GM12878 (cell line): ENCODE results near the gene VIT. TPM values are rescaled to one million over a fixed set of nuclear protein-coding genes. Genes with fewer than 3 reads are reported as not detected.

Experiments
- ATAC-seq: fragments of 200-7000 bp; cut with Tn5 transposase; 3 replicates; pipeline ENCODE4 v1.9.1; 2020; ENCODE audit warnings: mild to moderate bottlenecking, moderate library complexity
- BruUV-seq: library from RNA; stranded (reverse); fragments of 400-500 nt; replicated peaks from 2 replicates; lab custom pipeline; 2021; lab: Mats Ljungman, UMichigan
- CTCF ChIA-PET: fragments of 300-600 bp; sonication (Branson Sonifier 250); formaldehyde crosslinking; extraction: SDS; loops from one replicate; lab custom pipeline; 2021; ENCODE audit warnings: inconsistent platforms; lab: Yijun Ruan, JAX
- POLR2A ChIA-PET: fragments of 350-600 bp; formaldehyde crosslinking; extraction: SDS; loops from one replicate; lab custom pipeline; 2021; ENCODE audit warnings: inconsistent platforms; lab: Charles Lee
- RAD21 ChIA-PET: fragments of 300-600 bp; sonication (Branson Sonifier 250); formaldehyde crosslinking; loops from one replicate; lab custom pipeline; 2023; ENCODE audit warnings: antibody characterized with exemption; ENCODE audit not compliant: unreplicated experiment; lab: Charles Lee
- SMC1A ChIA-PET: fragments of 300-600 bp; sonication (Branson Sonifier 250); formaldehyde crosslinking; loops from one replicate; lab custom pipeline; 2023; ENCODE audit not compliant: unreplicated experiment, uncharacterized antibody; lab: Charles Lee
- DNase-seq: peaks from one replicate; pipeline ENCODE4 v3.0.0-alpha.2; 2011; ENCODE audit warnings: low read depth, low spot score
- FAIRE-seq: peaks from 3 replicates; lab custom pipeline; 2011; peaks lifted over from hg19 to GRCh38; lab: Jason Lieb, UNC
- H2AFZ ChIP-seq: 2 replicates; pipeline ENCODE4 v1.6.0; 2011; ENCODE audit warnings: low read depth, low read length, control low read depth; ENCODE audit not compliant: control insufficient read depth
- H3K27ac ChIP-seq: 2 replicates; pipeline ENCODE4 v1.5.1; 2011; ENCODE audit warnings: control low read depth; ENCODE audit not compliant: control insufficient read depth, insufficient read depth
- H3K27me3 ChIP-seq, 2 experiments: replicated peaks in 1 of 2; 2 replicates each; pipeline versions ENCODE4 v1.6.0 to v1.6.1; 2011; ENCODE audit warnings: low read length in 1 of 2; ENCODE audit not compliant: control insufficient read depth in 2 of 2, insufficient read depth in 2 of 2
- H3K36me3 ChIP-seq, 2 experiments: 2 replicates each; pipeline ENCODE4 v1.5.1; 2011; ENCODE audit warnings: low read length in 1 of 2; ENCODE audit not compliant: control insufficient read depth in 2 of 2, insufficient read depth in 2 of 2
- H3K4me1 ChIP-seq: 2 replicates; pipeline ENCODE4 v1.6.1; 2011; ENCODE audit warnings: mild to moderate bottlenecking, low read length, moderate library complexity, mixed read lengths; ENCODE audit not compliant: control insufficient read depth, insufficient read depth
- H3K4me2 ChIP-seq: 2 replicates; pipeline ENCODE4 v1.6.0; 2011; ENCODE audit warnings: control low read depth; ENCODE audit not compliant: control insufficient read depth, insufficient read depth
- H3K4me3 ChIP-seq: fragments of 200-600 bp; sonication (generic); 2 replicates; pipeline ENCODE4 v1.5.1; 2016
- H3K79me2 ChIP-seq: 2 replicates; pipeline ENCODE4 v1.6.0; 2011; ENCODE audit warnings: low read length; ENCODE audit not compliant: control insufficient read depth, insufficient read depth
- H3K9ac ChIP-seq: 2 replicates; pipeline ENCODE4 v1.8.0; 2011; ENCODE audit warnings: low read length, control low read depth, mixed read lengths; ENCODE audit not compliant: control insufficient read depth, insufficient read depth
- H3K9me3 ChIP-seq: replicated peaks from 3 replicates; pipeline ENCODE4 v1.5.1; 2011; ENCODE audit warnings: mild to moderate bottlenecking, low read length; ENCODE audit not compliant: control insufficient read depth, insufficient read depth
- H4K20me1 ChIP-seq: 2 replicates; pipeline ENCODE4 v1.6.0; 2011; ENCODE audit not compliant: control insufficient read depth, insufficient read depth
- IKZF2 ChIP-seq, 2 experiments: fragments of 450-650 bp; IDR thresholded peaks; 2 replicates each; pipeline ENCODE4 v1.6.1; 2017; ENCODE audit warnings: mild to moderate bottlenecking in 2 of 2, moderate library complexity in 2 of 2
- KDM1A ChIP-seq: fragments of 200-600 bp; sonication (generic); IDR thresholded peaks from 2 replicates; pipeline ENCODE4 v1.6.1; 2016; ENCODE audit warnings: borderline replicate concordance
- NR2C1 ChIP-seq: fragments of 450-650 bp; IDR thresholded peaks from 2 replicates; pipeline ENCODE4 v1.6.1; 2017; ENCODE audit warnings: antibody characterized with exemption, mild to moderate bottlenecking, moderate library complexity
- NR2F1 ChIP-seq: fragments of 450-650 bp; conservative IDR thresholded peaks from 2 replicates; pipeline ENCODE4 v1.6.1; 2017; ENCODE audit warnings: mild to moderate bottlenecking
- TAF1 ChIP-seq: IDR thresholded peaks from 2 replicates; pipeline ENCODE4 v1.6.1; 2011; ENCODE audit warnings: mild to moderate bottlenecking, low read depth, low read length, borderline replicate concordance
- YBX1 ChIP-seq: fragments of 450-650 bp; IDR thresholded peaks from 2 replicates; pipeline ENCODE4 v1.6.1; 2016; ENCODE audit warnings: antibody characterized with exemption
- ZNF207 ChIP-seq: fragments of 450-650 bp; IDR thresholded peaks from 2 replicates; pipeline ENCODE4 v1.6.1; 2014; ENCODE audit warnings: antibody characterized with exemption, mild to moderate bottlenecking, borderline replicate concordance
- WGBS: methylation state at CpG from one replicate; pipeline ENCODE4 v1.1.6; 2016; ENCODE audit warnings: low lambda C conversion rate; ENCODE audit not compliant: insufficient replicate concordance, insufficient coverage; ENCODE audit errors: missing lambda C conversion rate; 5-methylcytosine and 5-hydroxymethylcytosine counted together
- in situ Hi-C: fragments of 300-500 bp; cut with MboI; formaldehyde crosslinking; loops from 9 replicates; pipeline ENCODE4 v1.14.3; 2018; ENCODE audit warnings: mixed read lengths
- intact Hi-C: fragments of 100-400 bp; cut with micrococcal nuclease; formaldehyde crosslinking; loops from one replicate; pipeline ENCODE4 v1.14.2; 2022; ENCODE audit not compliant: unreplicated experiment
- polyA plus RNA-seq, 11 experiments: library from polyadenylated mRNA; depleted of rRNA in 4 of 11; unstranded in 6 of 11; stranded (reverse) in 5 of 11; fragments of >200 nt; fragmentation: Nextera tagmentation in 4 of 11; fragmentation: Illumina TruSeq in 1 of 11; extraction: Ambion mirVana in 4 of 11; extraction: Trizol in 1 of 11; gene quantifications; 1 replicate in 1 of 11; 2 replicates in 10 of 11; pipeline versions ENCODE4 v1.2.1 to v1.2.3, GENCODE V29; 2011 to 2016; ENCODE audit warnings: inconsistent platforms in 2 of 11, missing spikeins in 2 of 11, low read depth in 1 of 11
- total RNA-seq, 4 experiments: library from RNA; depleted of rRNA in 3 of 4; stranded (reverse); fragments of >200 nt in 3 of 4; fragmentation: Illumina TruSeq in 1 of 4; extraction: Trizol in 1 of 4; gene quantifications; 2 replicates each; pipeline versions ENCODE4 v1.2.1 to v1.2.3, GENCODE V29; 2013 to 2021
- TF ChIP-seq, protein P1 (sequence below): fragments of 150-350 bp; IDR thresholded peaks from 2 replicates; pipeline ENCODE4 v1.6.1; 2016; ENCODE audit warnings: low read depth, low read length

VIT gene
- total and polyA plus RNA-seq, 10 of the 15 experiments (the other 5 are each of a cell fraction or from before 2014, with no cell fraction given) = 0.05 to 0.14 TPM; not detected in 8

GRCh38 chr2:36740061-36740460 is 43.6 kb downstream of the VIT start:
- Histone ChIP-seq H3K9me3 (no peaks in the 10 kb centered on the region), H4K20me1 (no peaks in the 10 kb centered on the region), H3K27me3 (peaks cover 0 to 2% of the 10 kb centered on the region in 2 experiments; a peak in 1 of 4 replicates), H3K27ac (no peak overlapping the region), H3K4me1 (no peaks in the 10 kb centered on the region), H3K9ac (no peak overlapping the region), H3K36me3 (no peaks in the 10 kb centered on the region), H2AFZ (no peak overlapping the region), H3K4me3 (no peak overlapping the region), H3K79me2 (no peaks in the 10 kb centered on the region), H3K4me2 (no peak overlapping the region)
- BruUV-seq = no TSS peak
- in situ Hi-C loops = no loop called here
- WGBS = 19% methylated on average over 5 of the region's 5 CpGs
- ATAC-seq = no peak
- FAIRE-seq = no peak
- ChIA-PET POLR2A (no interaction called here), CTCF (no interaction called here), SMC1A (no interaction called here), RAD21 (no interaction called here)
- intact Hi-C loops = no loop called here
- TF ChIP-seq YBX1 (no peak), IKZF2 (IDR thresholded peaks at IDR 0.05) (no peak), TAF1 (no peak), NR2F1 (no peak), KDM1A (no peak), NR2C1 (no peak), ZNF207 (no peak)
- TF ChIP-seq, protein P1, sequence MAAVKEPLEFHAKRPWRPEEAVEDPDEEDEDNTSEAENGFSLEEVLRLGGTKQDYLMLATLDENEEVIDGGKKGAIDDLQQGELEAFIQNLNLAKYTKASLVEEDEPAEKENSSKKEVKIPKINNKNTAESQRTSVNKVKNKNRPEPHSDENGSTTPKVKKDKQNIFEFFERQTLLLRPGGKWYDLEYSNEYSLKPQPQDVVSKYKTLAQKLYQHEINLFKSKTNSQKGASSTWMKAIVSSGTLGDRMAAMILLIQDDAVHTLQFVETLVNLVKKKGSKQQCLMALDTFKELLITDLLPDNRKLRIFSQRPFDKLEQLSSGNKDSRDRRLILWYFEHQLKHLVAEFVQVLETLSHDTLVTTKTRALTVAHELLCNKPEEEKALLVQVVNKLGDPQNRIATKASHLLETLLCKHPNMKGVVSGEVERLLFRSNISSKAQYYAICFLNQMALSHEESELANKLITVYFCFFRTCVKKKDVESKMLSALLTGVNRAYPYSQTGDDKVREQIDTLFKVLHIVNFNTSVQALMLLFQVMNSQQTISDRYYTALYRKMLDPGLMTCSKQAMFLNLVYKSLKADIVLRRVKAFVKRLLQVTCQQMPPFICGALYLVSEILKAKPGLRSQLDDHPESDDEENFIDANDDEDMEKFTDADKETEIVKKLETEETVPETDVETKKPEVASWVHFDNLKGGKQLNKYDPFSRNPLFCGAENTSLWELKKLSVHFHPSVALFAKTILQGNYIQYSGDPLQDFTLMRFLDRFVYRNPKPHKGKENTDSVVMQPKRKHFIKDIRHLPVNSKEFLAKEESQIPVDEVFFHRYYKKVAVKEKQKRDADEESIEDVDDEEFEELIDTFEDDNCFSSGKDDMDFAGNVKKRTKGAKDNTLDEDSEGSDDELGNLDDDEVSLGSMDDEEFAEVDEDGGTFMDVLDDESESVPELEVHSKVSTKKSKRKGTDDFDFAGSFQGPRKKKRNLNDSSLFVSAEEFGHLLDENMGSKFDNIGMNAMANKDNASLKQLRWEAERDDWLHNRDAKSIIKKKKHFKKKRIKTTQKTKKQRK = no peak
- no peak for DNase-seq
